CD14-positive monocyte (primary cell): ENCODE results near the gene STAMBPL1. TPM values are rescaled to one million over a fixed set of nuclear protein-coding genes. Genes with fewer than 3 reads are reported as not detected.

Source experiments
- DNase-seq, 3 donors: peaks; one replicate each; pipeline ENCODE4 v3.0.0-alpha.2; 2011 to 2022
- H2AFZ ChIP-seq: 2 replicates; pipeline ENCODE4 v1.6.0; 2012; ENCODE audit warnings: mild to moderate bottlenecking, low read depth, low read length, inconsistent platforms; ENCODE audit not compliant: insufficient read depth, poor library complexity, severe bottlenecking
- H3K27ac ChIP-seq, 2 donors: 1 replicate in 1 of 2; 2 replicates in 1 of 2; pipeline ENCODE4 v1.5.1; 2012 to 2013; ENCODE audit warnings: low read length in 2 of 2, control low read depth in 1 of 2, inconsistent platforms in 1 of 2, low read depth in 1 of 2, mild to moderate bottlenecking in 1 of 2
- H3K27me3 ChIP-seq, 2 donors: one replicate each; pipeline versions ENCODE4 v1.6.0 to v1.6.1; 2011 to 2013; ENCODE audit warnings: low read length in 2 of 2; ENCODE audit not compliant: control insufficient read depth in 2 of 2, insufficient read depth in 2 of 2
- H3K36me3 ChIP-seq, 2 donors: replicated peaks in 1 of 2; 1 replicate in 1 of 2; 2 replicates in 1 of 2; pipeline versions ENCODE4 v1.5.1 to v1.6.1; 2012 to 2013; ENCODE audit warnings: low read length in 2 of 2, control low read depth in 1 of 2, inconsistent platforms in 1 of 2, mild to moderate bottlenecking in 1 of 2; ENCODE audit not compliant: insufficient read depth in 2 of 2, control insufficient read depth in 1 of 2
- H3K4me1 ChIP-seq, 2 donors: 1 replicate in 1 of 2; 2 replicates in 1 of 2; pipeline versions ENCODE4 v1.5.1 to v1.6.1; 2012 to 2013; ENCODE audit warnings: low read length in 2 of 2, control low read depth in 1 of 2, inconsistent platforms in 1 of 2, mild to moderate bottlenecking in 1 of 2, moderate library complexity in 1 of 2; ENCODE audit not compliant: insufficient read depth in 2 of 2, control insufficient read depth in 1 of 2
- H3K4me2 ChIP-seq: replicated peaks from 2 replicates; pipeline ENCODE3; 2012; ENCODE audit warnings: low read length, moderate library complexity, mild to moderate bottlenecking; ENCODE audit not compliant: poor library complexity, severe bottlenecking; ENCODE audit errors: extremely low read depth
- H3K4me3 ChIP-seq, 3 experiments: fragments of 200-600 bp in 1 of 3; sonication (generic) in 1 of 3; replicated peaks in 1 of 3; 1 replicate in 2 of 3; 2 replicates in 1 of 3; pipeline ENCODE4 v1.5.1; 2011 to 2013; ENCODE audit warnings: low read length in 3 of 3, mild to moderate bottlenecking in 3 of 3, control low read depth in 2 of 3, low read depth in 2 of 3, inconsistent platforms in 1 of 3, moderate library complexity in 1 of 3
- H3K79me2 ChIP-seq: 2 replicates; pipeline ENCODE4 v1.6.0; 2012; ENCODE audit warnings: mild to moderate bottlenecking, control low read depth, inconsistent platforms, low read length, moderate library complexity; ENCODE audit not compliant: insufficient read depth
- H3K9ac ChIP-seq: 2 replicates; pipeline ENCODE4 v1.6.0; 2017; ENCODE audit warnings: low read length, mild to moderate bottlenecking; ENCODE audit not compliant: insufficient read depth, poor library complexity, severe bottlenecking
- H3K9me3 ChIP-seq, 2 donors: replicated peaks in 1 of 2; 1 replicate in 1 of 2; 2 replicates in 1 of 2; pipeline versions ENCODE4 v1.5.1 to v1.6.1; 2012 to 2013; ENCODE audit warnings: low read length in 2 of 2, control low read depth in 1 of 2; ENCODE audit not compliant: control insufficient read depth in 1 of 2, insufficient read depth in 1 of 2
- H4K20me1 ChIP-seq: 2 replicates; pipeline ENCODE4 v1.6.0; 2012; ENCODE audit warnings: mild to moderate bottlenecking, low read length, control low read depth, moderate library complexity; ENCODE audit not compliant: insufficient read depth
- H3K27ac Mint-ChIP-seq, 7 donors: one replicate each; pipeline ENCODE4 v1.8.0; 2020; ENCODE audit warnings: mild to moderate bottlenecking in 7 of 7, mixed read lengths in 7 of 7, moderate library complexity in 6 of 7, inconsistent platforms in 2 of 7
- H3K27me3 Mint-ChIP-seq, 3 donors: one replicate each; pipeline ENCODE4 v1.8.0; 2021 to 2022; ENCODE audit warnings: low read depth in 3 of 3, mild to moderate bottlenecking in 3 of 3, mixed read lengths in 3 of 3, moderate library complexity in 3 of 3, inconsistent platforms in 1 of 3
- H3K36me3 Mint-ChIP-seq, 2 donors: one replicate each; pipeline ENCODE4 v1.8.0; 2020; ENCODE audit warnings: mixed read lengths in 2 of 2, inconsistent platforms in 1 of 2, mild to moderate bottlenecking in 1 of 2
- H3K4me1 Mint-ChIP-seq: one replicate; pipeline ENCODE4 v1.8.0; 2020; ENCODE audit warnings: mild to moderate bottlenecking, mixed read lengths
- H3K4me3 Mint-ChIP-seq, 2 donors: one replicate each; pipeline ENCODE4 v1.8.0; 2020; ENCODE audit warnings: mild to moderate bottlenecking in 2 of 2, mixed read lengths in 2 of 2, moderate library complexity in 1 of 2
- H3K9me3 Mint-ChIP-seq, 7 donors: one replicate each; pipeline ENCODE4 v1.8.0; 2020 to 2022; ENCODE audit warnings: mixed read lengths in 7 of 7, mild to moderate bottlenecking in 6 of 7, moderate library complexity in 6 of 7, inconsistent platforms in 2 of 7
- CTCF ChIP-seq: fragments of 200-600 bp; IDR thresholded peaks from one replicate; pipeline ENCODE4 v1.8.0; 2022; ENCODE audit warnings: antibody characterized with exemption, mild to moderate bottlenecking
- WGBS: methylation state at CpG from one replicate; pipeline ENCODE4 v1.1.5; 2013; ENCODE audit warnings: missing lambda C conversion rate; ENCODE audit not compliant: insufficient coverage; 5-methylcytosine and 5-hydroxymethylcytosine counted together
- intact Hi-C, 2 donors: fragments of 100-400 bp; cut with micrococcal nuclease; formaldehyde crosslinking; loops; one replicate each; pipeline versions ENCODE4 v1.15.0 to v1.15.1; 2023
- polyA plus RNA-seq, 3 donors: library from polyadenylated mRNA; depleted of rRNA in 1 of 3; unstranded in 2 of 3; stranded (reverse) in 1 of 3; fragments of 300-500 nt in 2 of 3; fragments of >200 nt in 1 of 3; fragmentation: Illumina TruSeq in 2 of 3; gene quantifications; 1 replicate in 2 of 3; 2 replicates in 1 of 3; pipeline ENCODE4 v1.2.3, GENCODE V29; 2012 to 2021

STAMBPL1 gene
- polyA plus RNA-seq, 3 donors, result 0.07 to 1.5 (median 0.10) TPM

GRCh38 chr10:88890681-88891381 lies 10.8 kb downstream of the STAMBPL1 start:
- Histone ChIP-seq H3K9me3 (no peaks in the 10 kb centered on the region), H3K4me1 (no peaks in the 10 kb centered on the region), H3K9ac (no peak overlapping the region), H3K79me2 (no peaks in the 10 kb centered on the region), H3K36me3 (no peaks in the 10 kb centered on the region), H3K27me3 (no peaks in the 10 kb centered on the region), H3K4me2 (no peak overlapping the region), H3K27ac (no peak overlapping the region), H4K20me1 (no peaks in the 10 kb centered on the region), H3K4me3 (no peak overlapping the region), H2AFZ (no peak overlapping the region)
- no peak for TF ChIP-seq CTCF
- no peak overlapping the region for H3K27ac Mint-ChIP-seq
- peaks cover 8% of the 10 kb centered on the region for H3K4me1 Mint-ChIP-seq
- intact Hi-C loops, result no loop called here
- no peak overlapping the region for H3K4me3 Mint-ChIP-seq
- no peaks in the 10 kb centered on the region for H3K27me3 Mint-ChIP-seq
- no peaks in the 10 kb centered on the region for H3K9me3 Mint-ChIP-seq
- no peak for DNase-seq
- H3K36me3 Mint-ChIP-seq, result peaks cover 0 to 2% of the 10 kb centered on the region in 2 donors
- WGBS, result no CpG with 5 or more reads among the region's 4 CpGs

- Mint-ChIP-seq H3K27ac (no peak overlapping the region), H3K4me3 (no peak overlapping the region), H3K9me3 (no peaks in the 10 kb centered on the region), H3K27me3 (no peaks in the 10 kb centered on the region), H3K4me1 (peaks cover 12% of the 10 kb centered on the region), H3K36me3 (peaks cover 3 to 6% of the 10 kb centered on the region in 2 donors)
- WGBS, result no CpG with 5 or more reads among the region's 2 CpGs
- Histone ChIP-seq H3K4me2 (no peak overlapping the region), H3K27me3 (no peaks in the 10 kb centered on the region), H4K20me1 (no peaks in the 10 kb centered on the region), H3K27ac (no peak overlapping the region), H3K9me3 (no peaks in the 10 kb centered on the region), H3K4me1 (no peaks in the 10 kb centered on the region), H2AFZ (no peak overlapping the region), H3K9ac (no peak overlapping the region), H3K36me3 (no peaks in the 10 kb centered on the region), H3K4me3 (no peak overlapping the region), H3K79me2 (no peaks in the 10 kb centered on the region)
- intact Hi-C loops, result no loop called here
- DNase-seq, result no peak
- no peak for TF ChIP-seq CTCF
These were observed 12.3 kb downstream of the STAMBPL1 start for GRCh38 chr10:88892222-88892967.
